HEK293T (cell line): ENCODE results near the gene PLCZ1.
"Not testable (repeated sequence)": the region's sequence is repeated elsewhere in the genome, so short reads cannot be mapped to it uniquely, and the experiment has no call there.

Source experiments
- CTCF ChIA-PET: fragments of 350-600 bp; formaldehyde crosslinking; extraction: SDS; loops from one replicate; lab custom pipeline; 2021; ENCODE audit warnings: antibody characterized with exemption, inconsistent platforms; lab: Yijun Ruan, JAX
- POLR2A ChIA-PET: fragments of 350-600 bp; formaldehyde crosslinking; extraction: SDS; loops from one replicate; lab custom pipeline; 2020; ENCODE audit warnings: antibody characterized with exemption, inconsistent platforms; lab: Yijun Ruan, JAX
- DNase-seq: peaks from one replicate; pipeline ENCODE4 v3.0.0; 2012; ENCODE audit warnings: mixed read lengths; ENCODE audit errors: extremely low spot score
- ARNT ChIP-seq: fragments of 450-650 bp; IDR thresholded peaks from 2 replicates; pipeline ENCODE4 v1.6.1; 2017; ENCODE audit warnings: mild to moderate bottlenecking
- BHLHE40 ChIP-seq: fragments of 450-650 bp; IDR thresholded peaks from 2 replicates; pipeline ENCODE4 v1.6.1; 2016; ENCODE audit warnings: mild to moderate bottlenecking, moderate library complexity, borderline replicate concordance
- CTBP1 ChIP-seq: fragments of 450-650 bp; IDR thresholded peaks from 2 replicates; pipeline ENCODE4 v1.6.1; 2016; ENCODE audit warnings: borderline replicate concordance
- ELF4 ChIP-seq: fragments of 450-650 bp; IDR thresholded peaks from 2 replicates; pipeline ENCODE4 v1.6.1; 2017; ENCODE audit warnings: antibody characterized with exemption
- FOXA1 ChIP-seq: fragments of 450-650 bp; IDR thresholded peaks from 2 replicates; pipeline ENCODE4 v1.6.1; 2016; ENCODE audit warnings: mild to moderate bottlenecking
- FOXK2 ChIP-seq: fragments of 450-650 bp; IDR thresholded peaks from 2 replicates; pipeline ENCODE4 v1.6.1; 2016; ENCODE audit warnings: mild to moderate bottlenecking
- FOXM1 ChIP-seq: fragments of 450-650 bp; IDR thresholded peaks from 2 replicates; pipeline ENCODE4 v1.6.1; 2017; ENCODE audit warnings: mild to moderate bottlenecking, borderline replicate concordance
- HDGF ChIP-seq: fragments of 450-650 bp; IDR thresholded peaks from 2 replicates; pipeline ENCODE4 v1.6.1; 2017; ENCODE audit warnings: antibody characterized with exemption, borderline replicate concordance
- L3MBTL2 ChIP-seq: fragments of 450-650 bp; conservative IDR thresholded peaks from 2 replicates; pipeline ENCODE4 v1.6.1; 2016; ENCODE audit warnings: mild to moderate bottlenecking
- LEF1 ChIP-seq: fragments of 450-650 bp; IDR thresholded peaks from 2 replicates; pipeline ENCODE4 v1.6.1; 2017; ENCODE audit warnings: mild to moderate bottlenecking, borderline replicate concordance
- NFRKB ChIP-seq: fragments of 450-650 bp; IDR thresholded peaks from 2 replicates; pipeline ENCODE4 v1.6.1; 2016; ENCODE audit warnings: mild to moderate bottlenecking, moderate library complexity
- SP1 ChIP-seq: fragments of 450-650 bp; IDR thresholded peaks from 2 replicates; pipeline ENCODE4 v1.6.1; 2017
- SUZ12 ChIP-seq: fragments of 450-650 bp; IDR thresholded peaks from 2 replicates; pipeline ENCODE4 v1.6.1; 2016; ENCODE audit warnings: mild to moderate bottlenecking
- TARDBP ChIP-seq: fragments of 450-650 bp; IDR thresholded peaks from 2 replicates; pipeline ENCODE4 v1.6.1; 2016
- ZNF384 ChIP-seq: fragments of 450-650 bp; IDR thresholded peaks from 2 replicates; pipeline ENCODE4 v1.6.1; 2016
- TF ChIP-seq, protein P1 (sequence below): fragments of 450-650 bp; IDR thresholded peaks from 2 replicates; pipeline ENCODE4 v1.6.1; 2016

The PLCZ1 gene

GRCh38 chr12:18737819-18738218 is at the start of gene PLCZ1, which contains the start of gene CAPZA3:
Gene PLCZ1 (minus strand): TSS chr12:18738012. CDS start chr12:18737371, 641 bp downstream.
Gene CAPZA3 (plus strand): TSS chr12:18738119. CDS start chr12:18738269, 150 bp downstream.
- DNase-seq = no peak
- ChIA-PET POLR2A (no interaction called here), CTCF (no interaction called here)
- TF ChIP-seq ELF4 = no peak
- no peak for TF ChIP-seq SP1
- TF ChIP-seq SUZ12 = no peak
- no peak for TF ChIP-seq FOXK2
- TF ChIP-seq TARDBP = no peak
- TF ChIP-seq CTBP1 = no peak
- TF ChIP-seq L3MBTL2 = no peak
- no peak for TF ChIP-seq FOXA1
- no peak for TF ChIP-seq LEF1
- TF ChIP-seq BHLHE40 = no peak
- no peak for TF ChIP-seq FOXM1
- TF ChIP-seq ZNF384 = no peak
- no peak for TF ChIP-seq ARNT
- TF ChIP-seq, protein P1, sequence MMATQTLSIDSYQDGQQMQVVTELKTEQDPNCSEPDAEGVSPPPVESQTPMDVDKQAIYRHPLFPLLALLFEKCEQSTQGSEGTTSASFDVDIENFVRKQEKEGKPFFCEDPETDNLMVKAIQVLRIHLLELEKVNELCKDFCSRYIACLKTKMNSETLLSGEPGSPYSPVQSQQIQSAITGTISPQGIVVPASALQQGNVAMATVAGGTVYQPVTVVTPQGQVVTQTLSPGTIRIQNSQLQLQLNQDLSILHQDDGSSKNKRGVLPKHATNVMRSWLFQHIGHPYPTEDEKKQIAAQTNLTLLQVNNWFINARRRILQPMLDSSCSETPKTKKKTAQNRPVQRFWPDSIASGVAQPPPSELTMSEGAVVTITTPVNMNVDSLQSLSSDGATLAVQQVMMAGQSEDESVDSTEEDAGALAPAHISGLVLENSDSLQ = no peak
- no peak for TF ChIP-seq NFRKB
- no peak for TF ChIP-seq HDGF

DNA sequence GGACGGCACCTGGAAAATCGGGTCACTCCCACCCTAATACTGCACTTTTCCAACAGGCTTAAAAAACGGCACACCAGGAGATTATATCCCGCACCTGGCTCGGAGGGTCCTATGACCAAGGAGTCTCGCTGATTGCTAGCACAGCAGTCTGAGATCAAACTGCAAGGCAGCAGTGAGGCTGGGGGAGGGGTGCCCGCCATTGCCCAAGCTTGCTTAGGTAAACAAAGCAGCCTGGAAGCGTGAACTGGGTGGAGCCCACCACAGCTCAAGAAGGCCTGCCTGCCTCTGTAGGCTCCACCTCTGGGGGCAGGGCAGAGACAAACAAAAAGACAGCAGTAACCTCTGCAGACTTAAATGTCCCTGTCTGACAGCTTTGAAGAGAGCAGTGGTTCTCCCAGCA is 47.7 kb upstream of the PLCZ1 start:
- POLR2A ChIA-PET, DNase-seq, CTCF ChIA-PET: not testable (repeated sequence)

- CTCF ChIA-PET = no interaction called here
- no peak for TF ChIP-seq HDGF
- no peak for TF ChIP-seq BHLHE40
- no peak for TF ChIP-seq FOXK2
- TF ChIP-seq L3MBTL2 = no peak
Measured at GRCh38 chr12:18782827-18783226, 45.0 kb upstream of the PLCZ1 start.

GRCh38 chr12:18766479-18766878 is 28.7 kb upstream of the PLCZ1 start:
- POLR2A ChIA-PET, CTCF ChIA-PET, DNase-seq: not testable (repeated sequence)

More at GRCh38 chr12:18782827-18783226, 45.0 kb upstream of the PLCZ1 start:
- no peak for DNase-seq
- POLR2A ChIA-PET = no interaction called here

GRCh38 chr12:18755341-18755740 is 17.5 kb upstream of the PLCZ1 start:
- ChIA-PET CTCF (no interaction called here), POLR2A (no interaction called here)
- TF ChIP-seq NFRKB = no peak
- no peak for TF ChIP-seq ZNF384
- TF ChIP-seq ELF4 = no peak
- no peak for TF ChIP-seq TARDBP
- no peak for TF ChIP-seq BHLHE40
- no peak for TF ChIP-seq FOXK2
- no peak for TF ChIP-seq HDGF
- TF ChIP-seq, protein P1 = no peak
- no peak for TF ChIP-seq SUZ12
- no peak for TF ChIP-seq L3MBTL2
- TF ChIP-seq ARNT = no peak
- TF ChIP-seq FOXM1 = no peak
- no peak for TF ChIP-seq CTBP1
- TF ChIP-seq FOXA1 = no peak
- no peak for TF ChIP-seq SP1
- TF ChIP-seq LEF1 = no peak
- no peak for DNase-seq

DNA sequence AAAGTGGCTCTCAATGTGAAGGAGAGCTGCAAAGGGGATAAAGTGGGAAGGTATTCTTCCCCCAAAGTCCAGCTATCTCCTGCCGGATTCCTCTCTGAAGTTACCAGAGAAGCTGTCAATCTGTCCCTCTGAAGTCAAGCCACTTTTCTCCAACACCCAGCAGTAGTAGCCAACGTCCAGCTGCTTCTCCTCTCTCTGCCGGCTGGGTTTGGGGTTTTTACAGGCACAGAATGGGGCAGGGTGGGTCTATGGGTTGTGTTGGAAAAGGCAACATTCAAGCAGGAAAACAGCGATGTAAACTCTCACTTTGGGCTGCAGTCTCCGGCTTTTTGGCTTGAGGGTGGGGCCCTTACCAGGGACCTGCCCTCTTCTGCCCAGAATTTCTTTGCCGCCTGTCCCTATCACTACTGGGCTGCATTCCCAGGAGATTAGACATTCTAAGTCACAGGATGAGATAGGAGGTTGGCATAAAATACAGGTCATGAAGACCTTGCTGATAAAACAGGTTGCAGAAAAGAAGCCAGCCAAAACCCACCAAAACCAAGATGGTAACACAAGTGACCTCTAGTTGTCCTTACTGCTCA is 16.4 kb upstream of the PLCZ1 start:
- ChIA-PET POLR2A (no interaction called here), CTCF (interaction anchor here (0.6 to 1.2 kb wide), 2 partner anchors 413 to 523 kb away, joined by 3 to 5 read pairs; no protein-coding TSS in a partner anchor)
- DNase-seq = no peak
- TF ChIP-seq BHLHE40 (no peak), FOXA1 (no peak), ARNT (no peak), L3MBTL2 (no peak), FOXK2 (no peak), ELF4 (no peak)
- TF ChIP-seq, protein P1 = no peak

- DNase-seq = no peak
Measured at GRCh38 chr12:18753481-18754123, 15.8 kb upstream of the PLCZ1 start.

More at GRCh38 chr12:18753481-18754123, 15.8 kb upstream of the PLCZ1 start:
- CTCF ChIA-PET = interaction anchor here (1.2 kb wide), 1 partner anchor 524 kb away, joined by 3 read pairs; no protein-coding TSS in a partner anchor
- TF ChIP-seq SUZ12 (no peak), FOXM1 (no peak), SP1 (no peak), L3MBTL2 (no peak), LEF1 (no peak), ZNF384 (no peak), HDGF (no peak), CTBP1 (no peak), ARNT (no peak), FOXA1 (no peak)
- POLR2A ChIA-PET = no interaction called here
